ENCODE measurements around the gene SOCS6. TPM values are rescaled to one million over a fixed set of nuclear protein-coding genes. Genes with fewer than 3 reads are reported as not detected.

SOCS6 gene
- total RNA-seq, 6 experiments from 2014 or later = 11.7 to 18.0 (median 14.0) TPM

DNA sequence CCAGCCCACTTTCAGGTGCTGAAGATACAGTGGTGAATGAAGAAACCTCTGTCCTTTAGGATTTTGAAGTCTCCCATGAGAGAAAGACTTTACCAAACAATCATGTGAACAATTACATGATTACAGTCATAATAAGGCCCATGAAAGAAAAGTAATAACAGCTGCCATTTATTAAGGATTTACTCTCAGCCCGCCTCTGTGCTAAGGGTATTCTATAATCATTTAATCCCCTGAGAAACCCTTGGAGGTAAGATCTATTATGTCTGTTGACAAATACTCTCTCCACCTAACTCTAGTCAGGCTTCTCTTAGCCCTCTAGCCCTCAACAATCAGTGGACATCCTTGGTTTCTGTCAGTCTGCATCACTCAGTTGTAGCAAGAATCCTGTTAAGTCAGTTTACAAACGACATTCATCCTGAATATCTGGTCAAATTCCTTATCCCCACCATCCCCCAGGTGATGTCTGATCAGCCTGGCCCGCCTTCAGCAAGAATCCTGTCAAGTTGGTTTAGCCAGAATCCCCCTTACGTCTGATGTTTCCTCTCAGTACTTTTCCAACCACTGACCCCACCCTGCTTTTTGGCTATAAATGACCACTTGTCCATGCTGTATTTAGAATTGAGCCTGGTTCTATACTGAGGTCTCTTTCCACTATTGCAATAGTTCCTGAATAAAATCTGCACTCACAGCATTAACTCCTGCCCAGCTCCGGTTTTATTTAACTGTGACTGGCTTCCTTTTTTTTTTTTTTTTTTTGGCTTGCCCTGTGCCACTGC lies 12.2 kb upstream of the SOCS6 start:
- Histone ChIP-seq H3K36me3 (no peaks in the 10 kb centered on the region), H3K27ac (no peak overlapping the region), H3K4me1 (no peaks in the 10 kb centered on the region), H3K27me3 (no peaks in the 10 kb centered on the region), H3K4me3 (no peak overlapping the region), H3K9me3 (peaks cover 0 to 5% (median 2%) of the 10 kb centered on the region in 4 donors)
- TF ChIP-seq, protein P1, sequence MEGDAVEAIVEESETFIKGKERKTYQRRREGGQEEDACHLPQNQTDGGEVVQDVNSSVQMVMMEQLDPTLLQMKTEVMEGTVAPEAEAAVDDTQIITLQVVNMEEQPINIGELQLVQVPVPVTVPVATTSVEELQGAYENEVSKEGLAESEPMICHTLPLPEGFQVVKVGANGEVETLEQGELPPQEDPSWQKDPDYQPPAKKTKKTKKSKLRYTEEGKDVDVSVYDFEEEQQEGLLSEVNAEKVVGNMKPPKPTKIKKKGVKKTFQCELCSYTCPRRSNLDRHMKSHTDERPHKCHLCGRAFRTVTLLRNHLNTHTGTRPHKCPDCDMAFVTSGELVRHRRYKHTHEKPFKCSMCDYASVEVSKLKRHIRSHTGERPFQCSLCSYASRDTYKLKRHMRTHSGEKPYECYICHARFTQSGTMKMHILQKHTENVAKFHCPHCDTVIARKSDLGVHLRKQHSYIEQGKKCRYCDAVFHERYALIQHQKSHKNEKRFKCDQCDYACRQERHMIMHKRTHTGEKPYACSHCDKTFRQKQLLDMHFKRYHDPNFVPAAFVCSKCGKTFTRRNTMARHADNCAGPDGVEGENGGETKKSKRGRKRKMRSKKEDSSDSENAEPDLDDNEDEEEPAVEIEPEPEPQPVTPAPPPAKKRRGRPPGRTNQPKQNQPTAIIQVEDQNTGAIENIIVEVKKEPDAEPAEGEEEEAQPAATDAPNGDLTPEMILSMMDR (IDR thresholded peaks at IDR 0.05) = no peak
- no peak for TF ChIP-seq POLR2A (IDR thresholded peaks at IDR 0.05)
- DNase-seq (no peak), ATAC-seq (no peak)
- WGBS (ENCODE audit: insufficient coverage, low coverage, low lambda C conversion rate, missing lambda C conversion rate) = 52% methylated on average over 3 of the region's 5 CpGs
- intact Hi-C loops (cut with DNase I) = no loop called here

DNA sequence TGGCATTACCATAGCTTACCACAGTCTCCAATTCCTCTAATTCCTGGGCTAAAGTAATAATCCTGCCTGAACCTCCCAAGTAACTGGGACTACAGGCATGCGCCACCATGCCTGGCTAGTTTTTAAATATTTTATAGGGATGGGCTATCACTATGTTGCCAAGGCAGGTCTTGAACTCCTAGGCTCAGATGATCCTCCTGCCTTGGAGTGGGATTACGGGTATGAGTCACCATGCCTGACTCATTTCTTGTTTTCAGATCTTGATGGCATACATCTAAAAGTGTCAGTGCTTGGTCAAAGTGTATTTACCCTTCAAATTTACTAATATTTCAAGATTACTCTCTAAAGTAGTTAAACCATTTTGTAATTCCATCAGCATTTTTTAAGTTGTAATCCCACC lies 9.4 kb upstream of the SOCS6 start:
- no peak for DNase-seq
- intact Hi-C loops (cut with DNase I) = no loop called here
- WGBS (ENCODE audit: insufficient coverage, low coverage, low lambda C conversion rate, missing lambda C conversion rate) = 100% methylated on average over 2 of the region's 2 CpGs
- Histone ChIP-seq H3K27me3 (no peaks in the 10 kb centered on the region), H3K36me3 (no peaks in the 10 kb centered on the region), H3K9me3 (no peaks in the 10 kb centered on the region), H3K4me3 (no peak overlapping the region), H3K27ac (no peak overlapping the region), H3K4me1 (no peaks in the 10 kb centered on the region)
- no peak for TF ChIP-seq POLR2A (IDR thresholded peaks at IDR 0.05)
- TF ChIP-seq, protein P1 (IDR thresholded peaks at IDR 0.05) = no peak
- no peak for ATAC-seq

DNA sequence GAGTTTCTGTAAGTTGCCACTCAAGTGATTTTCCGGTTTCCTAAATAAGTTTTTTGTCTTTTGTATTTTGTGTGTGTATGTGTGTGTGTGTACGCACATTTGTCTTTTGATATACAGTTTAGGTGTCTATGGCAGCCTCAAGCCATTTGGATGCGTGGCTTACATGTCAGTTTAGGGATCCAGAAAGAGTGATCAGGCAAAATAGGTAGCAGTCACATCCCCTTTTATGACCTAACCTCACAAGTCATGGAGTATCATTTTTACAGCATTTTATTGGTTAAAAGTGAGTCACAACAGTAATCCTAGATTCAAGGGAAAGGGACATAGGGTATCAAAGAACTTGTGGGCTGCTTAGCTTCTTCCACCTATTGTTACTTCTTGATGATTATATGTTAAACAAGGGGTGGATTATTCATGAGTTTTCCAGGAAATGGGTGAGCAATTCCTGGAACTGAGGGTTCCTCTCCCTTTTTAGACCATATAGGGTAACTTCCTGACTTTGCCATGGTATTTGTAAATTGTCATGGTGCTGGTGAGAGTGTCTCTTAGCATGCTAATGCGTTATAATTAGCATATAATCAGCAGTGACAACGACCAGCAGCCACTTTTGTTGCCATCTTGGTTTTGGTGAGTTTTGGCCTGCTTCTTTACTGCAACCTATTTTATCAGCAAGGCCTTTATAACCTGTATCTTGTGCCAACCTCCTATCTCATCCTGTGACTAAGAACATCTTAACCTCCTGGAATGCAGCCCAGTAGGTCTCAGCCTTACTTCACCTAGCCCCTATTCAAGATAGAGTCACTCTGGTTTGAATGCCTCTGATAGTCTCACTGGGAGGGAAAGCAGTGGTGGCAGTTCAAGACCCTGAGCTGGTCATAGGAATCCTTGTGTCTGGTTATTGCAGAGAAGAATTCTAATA lies 8.6 kb upstream of the SOCS6 start:
- Histone ChIP-seq H3K27me3 (no peaks in the 10 kb centered on the region), H3K36me3 (no peaks in the 10 kb centered on the region), H3K9me3 (no peaks in the 10 kb centered on the region), H3K4me3 (no peak overlapping the region), H3K27ac (no peak overlapping the region), H3K4me1 (no peaks in the 10 kb centered on the region)
- DNase-seq = no peak
- WGBS (ENCODE audit: insufficient coverage, low coverage, low lambda C conversion rate, missing lambda C conversion rate) = 85% methylated on average over 5 of the region's 5 CpGs
- intact Hi-C loops (cut with DNase I) = no loop called here
- TF ChIP-seq, protein P1 (IDR thresholded peaks at IDR 0.05) = no peak
- no peak for TF ChIP-seq POLR2A (IDR thresholded peaks at IDR 0.05)
- ATAC-seq = peak in 2 of 4 donors; percentile 49 to 51

DNA sequence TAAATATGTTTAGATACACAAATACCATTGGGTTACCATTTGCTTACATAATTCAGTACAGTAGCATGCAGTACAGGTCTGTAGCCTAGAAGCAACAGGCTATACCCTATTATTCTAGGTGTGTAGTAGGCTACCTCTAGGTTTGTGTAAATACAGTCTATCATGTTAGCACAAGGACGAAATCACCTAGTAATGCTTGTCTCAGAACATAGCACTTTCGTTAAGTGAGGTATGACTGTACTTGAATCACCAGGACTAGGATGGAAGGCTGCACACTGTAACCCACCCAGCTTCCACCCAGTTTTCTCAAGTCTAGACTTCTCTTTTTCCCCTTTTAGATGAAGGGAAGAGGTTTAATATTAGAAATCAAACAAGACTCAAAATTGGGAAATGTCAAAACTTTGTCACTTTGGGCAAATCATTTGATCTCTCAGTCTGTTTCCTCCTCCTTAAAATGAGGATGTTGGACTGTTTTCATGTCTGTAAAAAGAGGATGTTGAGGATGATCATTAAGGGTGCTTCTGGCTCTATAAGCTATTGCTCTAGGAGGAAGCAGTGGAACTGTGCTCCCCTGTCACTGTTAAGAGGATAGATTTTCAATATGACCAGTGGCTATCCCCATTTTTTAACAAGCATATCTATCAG lies 3.7 kb upstream of the SOCS6 start:
- H3K9me3 ChIP-seq = no peaks in the 10 kb centered on the region
- TF ChIP-seq POLR2A (IDR thresholded peaks at IDR 0.05) = no peak
- TF ChIP-seq, protein P1 (IDR thresholded peaks at IDR 0.05) = no peak
- intact Hi-C loops (cut with DNase I) = no loop called here
- H3K4me1 ChIP-seq = no peaks in the 10 kb centered on the region
- DNase-seq (no peak), ATAC-seq (no peak)
- no peaks in the 10 kb centered on the region for H3K36me3 ChIP-seq
- H3K27ac ChIP-seq = no peak overlapping the region
- H3K27me3 ChIP-seq = no peaks in the 10 kb centered on the region
- 74% methylated on average over 2 of the region's 2 CpGs for WGBS (ENCODE audit: insufficient coverage, low coverage, low lambda C conversion rate, missing lambda C conversion rate)
- no peak overlapping the region for H3K4me3 ChIP-seq
